SU-DHL-6 (cell line): ENCODE results near the gene ATG2B.

Source experiments
- H2AFZ ChIP-seq: fragments of 200-600 bp; sonication (generic); 2 replicates; pipeline ENCODE4 v1.6.1; 2014; ENCODE audit warnings: low read depth, mild to moderate bottlenecking, moderate library complexity, mixed read lengths, antibody characterized with exemption, low read length; ENCODE audit not compliant: severe bottlenecking
- H3F3A ChIP-seq: fragments of 200-600 bp; shearing (Covaris generic); 2 replicates; pipeline ENCODE4 v1.6.0; 2016; ENCODE audit warnings: antibody characterized with exemption, mild to moderate bottlenecking; ENCODE audit not compliant: insufficient read depth
- H3K27ac ChIP-seq: fragments of 200-600 bp; sonication (generic); 2 replicates; pipeline ENCODE4 v1.5.1; 2016; ENCODE audit warnings: low read depth, mild to moderate bottlenecking, low read length, moderate library complexity, mixed read lengths
- H3K27me3 ChIP-seq: fragments of 200-600 bp; sonication (generic), shearing (Covaris generic); 2 replicates; pipeline ENCODE4 v1.6.0; 2014; ENCODE audit warnings: mild to moderate bottlenecking, low read length
- H3K36me3 ChIP-seq: fragments of 200-600 bp; sonication (generic); 2 replicates; pipeline ENCODE4 v1.6.1; 2014; ENCODE audit warnings: mild to moderate bottlenecking, low read length, mixed read lengths
- H3K4me2 ChIP-seq: fragments of 300-600, 200-600 bp; shearing (Covaris generic), sonication (generic); 2 replicates; pipeline ENCODE4 v1.6.0; 2014; ENCODE audit warnings: low read length, low read depth, mild to moderate bottlenecking; ENCODE audit not compliant: poor library complexity, severe bottlenecking
- H3K4me3 ChIP-seq: fragments of 200-600 bp; sonication (generic); 2 replicates; pipeline ENCODE4 v1.5.1; 2014; ENCODE audit warnings: antibody characterized with exemption, low read length, mild to moderate bottlenecking, mixed read lengths; ENCODE audit not compliant: insufficient read depth, poor library complexity, severe bottlenecking
- H3K79me2 ChIP-seq: fragments of 200-600 bp; sonication (generic); 2 replicates; pipeline ENCODE4 v1.6.1; 2014; ENCODE audit warnings: mild to moderate bottlenecking, low read length, moderate library complexity; ENCODE audit not compliant: insufficient read depth
- H3K9ac ChIP-seq: fragments of 200-600 bp; sonication (generic); 2 replicates; pipeline ENCODE4 v1.7.0; 2014; ENCODE audit warnings: mild to moderate bottlenecking, low read length
- H3K9me2 ChIP-seq: fragments of 200-600 bp; sonication (generic); replicated peaks from 2 replicates; pipeline ENCODE4 v1.6.1; 2014; ENCODE audit warnings: low read length; ENCODE audit not compliant: insufficient read depth
- H3K9me3 ChIP-seq: fragments of 200-600 bp; sonication (generic); 2 replicates; pipeline ENCODE4 v1.6.1; 2014; ENCODE audit warnings: low read length, mixed read lengths; ENCODE audit not compliant: insufficient read depth
- H4K20me1 ChIP-seq: fragments of 200-600 bp; sonication (generic); 2 replicates; pipeline ENCODE4 v1.6.1; 2014; ENCODE audit warnings: low read depth, mild to moderate bottlenecking, antibody characterized with exemption, low read length, moderate library complexity, mixed read lengths
- EZH2phosphoT487 ChIP-seq: fragments of 200-600 bp; sonication (generic), shearing (Covaris generic); conservative IDR thresholded peaks from 2 replicates; pipeline ENCODE4 v1.6.1; 2018; ENCODE audit warnings: mild to moderate bottlenecking, antibody characterized with exemption, low read length, moderate library complexity, mixed read lengths
- TF ChIP-seq, protein P1 (sequence below): fragments of 200-600 bp; sonication (generic); IDR thresholded peaks from one replicate; pipeline ENCODE4 v1.5.1; 2017; ENCODE audit warnings: antibody characterized with exemption, mild to moderate bottlenecking, low read length, moderate library complexity; ENCODE audit not compliant: insufficient read depth, poor library complexity, severe bottlenecking

Gene ATG2B

DNA sequence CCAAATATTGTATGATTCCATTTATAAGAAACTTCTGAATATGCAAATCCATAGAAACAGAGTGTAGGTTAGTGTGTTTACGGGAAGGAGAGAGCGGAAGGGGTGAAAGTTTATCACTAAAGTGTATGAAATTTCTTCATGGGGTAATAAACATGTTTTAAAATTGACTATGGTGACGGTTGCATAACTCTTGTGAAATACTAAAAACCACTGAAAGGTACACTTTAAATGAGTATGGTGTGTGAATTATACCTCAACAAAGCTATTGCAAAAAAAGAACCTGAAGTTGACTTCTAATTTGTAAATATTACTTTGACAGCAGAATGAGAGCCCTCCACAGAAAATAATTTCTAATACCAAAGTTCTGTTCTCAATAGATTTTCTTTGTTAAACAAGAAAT, 47.1 kb downstream of the ATG2B start:
- Histone ChIP-seq H2AFZ (no peak overlapping the region), H3K4me2 (no peak overlapping the region), H3K9me2 (no peaks in the 10 kb centered on the region), H3K79me2 (no peaks in the 10 kb centered on the region), H3K4me3 (no peak overlapping the region), H3K27me3 (no peaks in the 10 kb centered on the region), H3F3A (no peaks in the 10 kb centered on the region), H3K9me3 (no peaks in the 10 kb centered on the region), H3K9ac (no peak overlapping the region), H4K20me1 (no peaks in the 10 kb centered on the region), H3K27ac (no peak overlapping the region), H3K36me3 (peaks cover 20% of the 10 kb centered on the region)
- TF ChIP-seq, protein P1, sequence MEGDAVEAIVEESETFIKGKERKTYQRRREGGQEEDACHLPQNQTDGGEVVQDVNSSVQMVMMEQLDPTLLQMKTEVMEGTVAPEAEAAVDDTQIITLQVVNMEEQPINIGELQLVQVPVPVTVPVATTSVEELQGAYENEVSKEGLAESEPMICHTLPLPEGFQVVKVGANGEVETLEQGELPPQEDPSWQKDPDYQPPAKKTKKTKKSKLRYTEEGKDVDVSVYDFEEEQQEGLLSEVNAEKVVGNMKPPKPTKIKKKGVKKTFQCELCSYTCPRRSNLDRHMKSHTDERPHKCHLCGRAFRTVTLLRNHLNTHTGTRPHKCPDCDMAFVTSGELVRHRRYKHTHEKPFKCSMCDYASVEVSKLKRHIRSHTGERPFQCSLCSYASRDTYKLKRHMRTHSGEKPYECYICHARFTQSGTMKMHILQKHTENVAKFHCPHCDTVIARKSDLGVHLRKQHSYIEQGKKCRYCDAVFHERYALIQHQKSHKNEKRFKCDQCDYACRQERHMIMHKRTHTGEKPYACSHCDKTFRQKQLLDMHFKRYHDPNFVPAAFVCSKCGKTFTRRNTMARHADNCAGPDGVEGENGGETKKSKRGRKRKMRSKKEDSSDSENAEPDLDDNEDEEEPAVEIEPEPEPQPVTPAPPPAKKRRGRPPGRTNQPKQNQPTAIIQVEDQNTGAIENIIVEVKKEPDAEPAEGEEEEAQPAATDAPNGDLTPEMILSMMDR: no peak
- no peak for TF ChIP-seq EZH2phosphoT487

DNA sequence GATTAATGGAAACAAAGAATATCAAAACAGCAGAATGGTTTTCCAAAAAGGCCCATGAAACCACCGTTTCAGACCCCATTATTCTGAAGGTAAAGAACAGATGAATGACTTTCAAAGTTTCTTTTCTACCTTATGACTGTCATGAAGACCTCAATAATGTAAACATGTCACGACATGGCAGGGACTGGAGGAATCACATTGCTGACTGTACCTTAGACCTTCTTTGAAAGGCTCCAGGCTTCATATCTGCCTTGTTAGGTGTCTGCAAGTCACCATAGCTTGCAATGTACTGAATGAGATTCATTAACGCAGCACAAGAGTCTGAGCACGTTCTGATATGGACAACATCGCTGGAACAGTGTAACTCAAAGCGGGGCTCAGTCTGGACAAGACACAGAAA, 52.2 kb downstream of the ATG2B start:
- no peak overlapping the region for H2AFZ ChIP-seq
- H3K27ac ChIP-seq: no peak overlapping the region
- H3K9me2 ChIP-seq: no peaks in the 10 kb centered on the region
- TF ChIP-seq EZH2phosphoT487: no peak
- TF ChIP-seq, protein P1: no peak
- no peak overlapping the region for H3K4me2 ChIP-seq
- H3K79me2 ChIP-seq: no peaks in the 10 kb centered on the region
- H3K9me3 ChIP-seq: no peaks in the 10 kb centered on the region
- no peaks in the 10 kb centered on the region for H4K20me1 ChIP-seq
- no peaks in the 10 kb centered on the region for H3F3A ChIP-seq
- no peak overlapping the region for H3K4me3 ChIP-seq
- H3K9ac ChIP-seq: no peak overlapping the region
- H3K27me3 ChIP-seq: no peaks in the 10 kb centered on the region
- peaks cover 10% of the 10 kb centered on the region; the same call in 1 of the 2 replicates for H3K36me3 ChIP-seq

DNA sequence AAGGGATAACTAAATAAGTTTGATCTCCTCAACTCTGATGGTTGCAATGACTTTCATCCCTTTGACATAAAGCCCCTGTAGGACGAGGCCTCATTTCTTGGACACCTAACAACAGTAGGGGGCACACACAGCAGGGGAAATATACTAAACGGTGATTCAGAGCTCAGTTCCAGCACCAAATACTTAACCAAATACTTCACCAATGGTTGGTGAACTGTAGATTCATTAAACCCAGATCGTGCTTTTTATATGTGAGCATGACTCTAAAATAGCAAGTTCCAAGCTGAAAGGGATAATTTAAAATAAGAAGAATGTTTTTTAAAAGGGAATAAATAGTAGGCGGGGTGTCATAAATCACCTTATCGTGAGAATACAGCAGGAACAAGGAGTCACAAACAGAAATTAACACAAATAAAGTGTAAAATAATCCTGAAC, 53.2 kb downstream of the ATG2B start:
- Histone ChIP-seq H3F3A (no peaks in the 10 kb centered on the region), H3K79me2 (no peaks in the 10 kb centered on the region), H3K9me3 (no peaks in the 10 kb centered on the region), H3K4me3 (no peak overlapping the region), H3K9me2 (no peaks in the 10 kb centered on the region), H3K4me2 (no peak overlapping the region), H3K27ac (no peak overlapping the region), H3K27me3 (no peaks in the 10 kb centered on the region), H2AFZ (no peak overlapping the region), H4K20me1 (no peaks in the 10 kb centered on the region), H3K36me3 (0 out of 2 replicates have a peak, but pooled peaks cover 5% of the 10 kb centered on the region), H3K9ac (no peak overlapping the region)
- TF ChIP-seq, protein P1: no peak
- TF ChIP-seq EZH2phosphoT487: no peak
